CD1c-positive myeloid dendritic cell (primary cell): ENCODE measurements around the gene PKN1.
"Not testable (repeated sequence)": the region's sequence is repeated elsewhere in the genome, so short reads cannot be mapped to it uniquely, and the experiment has no call there.

Source experiments
- DNase-seq: peaks from one replicate; pipeline ENCODE4 v3.0.0-alpha.2; 2016; ENCODE audit errors: extremely low spot score

PKN1 gene

DNA sequence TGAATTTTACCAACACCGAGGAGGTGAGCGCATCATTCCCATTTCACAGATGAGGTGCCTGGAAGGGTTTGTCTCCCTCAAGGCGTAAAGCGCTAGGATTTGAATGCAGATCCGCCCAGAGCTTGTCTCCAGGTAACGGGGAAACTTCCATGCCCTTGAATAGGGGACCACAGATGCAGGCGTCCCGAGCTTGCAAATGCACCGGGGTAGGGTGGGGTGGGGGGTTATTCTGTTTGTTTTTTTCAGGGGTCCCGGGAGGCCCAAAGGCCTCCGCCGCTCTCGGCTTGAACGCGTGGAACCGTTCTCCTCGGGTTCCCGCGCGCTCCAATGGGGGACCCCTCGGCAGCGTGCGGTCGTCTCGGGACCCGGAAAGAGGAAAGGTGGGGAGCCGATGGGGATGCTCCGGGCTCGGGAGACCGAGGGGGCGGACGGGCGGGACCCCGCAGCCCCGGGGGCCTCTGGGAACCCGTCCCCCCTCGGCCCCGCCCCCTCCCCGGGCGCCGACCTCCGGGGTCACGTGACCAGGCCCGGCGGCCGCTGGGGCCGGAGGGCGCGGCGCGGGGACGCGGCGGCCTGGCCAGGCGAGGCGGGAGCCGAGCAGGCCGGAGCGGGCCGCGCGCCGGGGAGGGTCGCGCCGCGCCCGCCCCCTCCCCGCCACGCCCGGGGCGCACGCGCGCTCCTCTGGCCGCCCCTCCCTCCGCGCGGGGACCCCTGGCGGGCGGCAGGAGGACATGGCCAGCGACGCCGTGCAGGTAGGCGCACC lies at the start of gene PKN1:
Gene PKN1 (plus strand): TSS at position 516 of the 763 bp plus-strand sequence. CDS start 216 bp downstream, at position 732.
- peak; percentile 49 for DNase-seq

DNA sequence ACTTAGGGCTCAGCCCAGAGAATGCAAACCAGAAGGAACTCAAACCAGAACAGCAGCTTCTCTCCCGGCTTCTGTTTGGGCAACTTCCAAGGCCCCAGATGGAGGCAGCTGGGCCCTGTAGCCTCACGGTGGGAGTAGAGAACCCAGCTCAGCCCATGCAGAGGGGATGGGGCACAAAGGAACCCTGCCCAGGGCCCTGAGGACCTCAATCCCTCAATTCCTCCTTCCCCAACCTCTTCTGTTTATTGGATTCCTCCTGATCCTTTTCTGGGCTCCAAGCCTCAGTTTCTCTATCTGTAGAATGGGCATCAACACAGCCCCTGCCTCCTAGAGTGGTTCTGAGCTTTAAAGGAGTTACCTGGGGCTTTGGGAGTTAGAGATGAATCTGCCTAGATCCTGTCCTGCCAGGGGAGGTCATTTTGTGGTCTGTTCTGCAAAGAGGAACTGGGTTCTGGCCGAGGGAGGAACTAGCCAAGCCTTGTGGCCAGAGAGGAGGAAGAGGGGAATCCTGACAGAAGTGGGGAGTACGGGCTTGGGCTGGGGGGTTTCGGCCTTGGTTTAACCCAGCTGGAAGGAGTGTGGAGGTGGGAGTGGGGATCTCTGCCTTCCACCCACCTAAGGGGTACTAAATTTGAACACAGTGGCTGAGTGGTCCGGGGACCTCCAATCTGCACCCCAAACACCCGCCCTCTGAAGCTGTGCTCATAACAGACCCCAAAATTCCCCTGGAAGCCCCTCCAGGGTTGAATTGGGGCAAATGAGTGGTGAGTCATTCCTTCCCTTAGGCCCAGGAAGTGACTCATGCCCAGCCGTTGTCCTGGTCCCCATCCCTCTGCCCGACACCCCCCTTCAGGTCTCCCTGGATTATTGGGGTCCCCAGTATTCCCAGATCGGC lies 49.2 kb upstream of the PKN1 start:
- DNase-seq = peak; percentile 86

DNA sequence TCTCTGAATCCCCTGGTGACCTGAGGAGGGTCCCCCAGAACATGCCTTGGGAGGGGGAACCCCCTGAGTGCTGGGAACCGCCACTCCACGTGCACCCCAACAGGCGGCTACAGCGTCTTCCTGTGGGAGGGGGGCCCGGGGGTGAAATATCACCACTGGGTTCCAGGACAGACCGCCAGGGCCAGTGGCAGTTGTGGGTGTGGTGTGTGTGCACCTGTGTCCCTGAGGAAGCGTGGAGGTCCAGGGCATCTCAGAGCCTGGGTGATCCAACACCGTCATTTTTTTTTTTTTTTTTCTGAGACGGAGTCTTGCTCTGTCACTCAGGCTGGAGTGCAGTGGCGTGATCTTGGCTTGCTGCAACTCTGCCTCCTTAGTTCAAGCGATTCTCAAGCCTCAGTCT lies 47.6 kb upstream of the PKN1 start:
- no peak for DNase-seq

GRCh38 chr19:14390548-14390947 lies 42.6 kb upstream of the PKN1 start:
- no peak for DNase-seq

GRCh38 chr19:14391156-14391821 lies 41.8 kb upstream of the PKN1 start:
- DNase-seq = no peak

- no peak for DNase-seq
These were observed 39.8 kb upstream of the PKN1 start for GRCh38 chr19:14393329-14393728.

DNA sequence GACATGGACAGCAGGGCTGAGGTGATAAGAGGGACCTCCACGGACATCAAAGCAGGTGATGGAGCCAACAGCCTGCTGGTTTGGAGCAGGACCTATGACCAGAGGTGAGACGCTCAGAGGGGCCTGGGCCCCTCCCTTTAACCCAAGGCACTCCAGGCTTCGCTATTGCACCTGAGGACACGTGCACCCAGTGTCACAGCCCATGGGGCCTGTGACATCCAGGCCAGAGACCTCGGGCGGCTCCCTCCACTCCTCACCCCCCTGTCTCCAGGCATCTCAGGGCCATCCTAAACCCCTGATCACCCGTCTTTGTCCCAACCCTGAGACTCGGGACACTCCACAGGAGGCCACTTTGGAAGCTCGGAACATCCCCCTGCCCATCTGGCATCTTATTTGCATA lies 38.9 kb upstream of the PKN1 start:
- no peak for DNase-seq

GRCh38 chr19:14395262-14395661 lies 37.8 kb upstream of the PKN1 start:
- DNase-seq = no peak

GRCh38 chr19:14395710-14396336 lies 37.3 kb upstream of the PKN1 start:
- DNase-seq = no peak

DNA sequence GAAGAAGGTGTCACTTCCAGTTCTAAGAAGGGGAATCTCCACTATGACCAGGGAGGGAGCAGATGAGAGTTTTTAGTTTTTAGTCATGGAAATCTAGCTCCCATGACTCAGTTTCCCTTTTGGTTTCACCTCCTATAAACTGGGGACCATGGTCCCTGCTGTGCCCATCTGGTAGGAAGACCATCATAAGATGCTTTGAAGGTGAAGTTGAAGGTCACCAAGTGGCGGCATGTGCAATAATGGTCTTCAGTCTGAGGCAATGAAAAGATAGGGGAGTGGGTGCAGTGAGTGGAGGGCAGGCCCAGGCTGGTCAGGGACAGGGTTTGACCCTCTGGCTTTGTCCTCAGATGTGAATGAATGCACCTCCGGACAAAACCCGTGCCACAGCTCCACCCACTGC lies 36.4 kb upstream of the PKN1 start:
- not testable (repeated sequence) for DNase-seq

DNA sequence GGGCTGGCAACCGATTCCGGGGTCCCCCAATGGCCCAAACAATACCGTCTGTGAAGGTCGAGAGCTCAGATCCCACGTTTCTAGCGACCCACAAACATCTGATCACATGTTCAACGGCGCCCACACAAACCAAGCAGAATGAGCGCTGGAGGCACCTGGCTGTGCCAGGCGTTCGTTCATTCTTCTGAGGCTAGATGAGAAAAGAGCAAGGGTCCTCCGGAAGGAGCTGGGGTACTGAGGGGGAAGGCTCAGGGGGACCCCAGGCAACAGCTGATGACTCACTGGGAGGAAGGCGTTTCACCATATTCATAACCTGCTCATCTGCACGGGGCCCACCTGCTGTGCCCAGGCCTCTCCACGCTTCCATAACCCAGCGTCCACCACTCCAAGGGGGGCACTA lies 35.9 kb upstream of the PKN1 start:
- not testable (repeated sequence) for DNase-seq

GRCh38 chr19:14400951-14401431 lies 32.1 kb upstream of the PKN1 start:
- DNase-seq = no peak

GRCh38 chr19:14401468-14402195 lies 31.5 kb upstream of the PKN1 start:
- DNase-seq = no peak

- peak; percentile 90 for DNase-seq
These were observed 30.6 kb upstream of the PKN1 start for GRCh38 chr19:14402332-14403144.

- not testable (repeated sequence) for DNase-seq
These were observed 29.8 kb upstream of the PKN1 start for GRCh38 chr19:14403145-14403930.

DNA sequence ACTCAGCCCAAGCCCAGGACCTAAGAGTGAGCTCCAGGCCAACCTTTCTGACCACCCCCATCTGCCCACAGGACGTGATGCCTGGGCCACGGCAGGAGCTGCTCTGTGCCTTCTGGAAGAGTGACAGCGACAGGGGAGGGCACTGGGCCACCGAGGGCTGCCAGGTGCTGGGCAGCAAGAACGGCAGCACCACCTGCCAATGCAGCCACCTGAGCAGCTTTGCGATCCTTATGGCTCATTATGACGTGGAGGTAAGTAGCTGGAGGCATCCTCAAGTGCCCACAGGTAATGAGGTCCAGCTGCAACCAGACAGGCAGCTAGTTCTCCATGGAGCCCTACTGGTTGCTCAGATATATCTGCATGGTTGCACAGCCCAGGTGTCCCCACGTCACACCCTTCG lies 28.8 kb upstream of the PKN1 start:
- no peak for DNase-seq

DNA sequence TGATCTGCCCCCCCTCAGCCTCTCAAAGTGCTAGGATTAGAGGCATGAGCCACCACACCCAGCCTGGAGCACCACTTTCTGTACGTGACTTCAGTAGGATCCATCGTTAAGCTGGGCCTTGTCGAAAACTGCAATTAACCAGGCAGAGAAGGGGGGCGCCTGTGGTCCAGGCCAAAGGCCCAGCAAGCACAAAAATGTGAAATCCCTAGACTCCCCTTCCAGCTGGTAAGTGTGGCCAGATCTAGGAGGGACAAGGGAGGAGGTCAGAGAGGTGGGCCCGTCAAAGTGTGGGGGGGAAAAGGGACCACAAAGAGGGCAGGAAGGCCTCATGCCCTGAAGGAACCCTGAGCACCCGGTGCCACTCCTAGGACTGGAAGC lies 27.7 kb upstream of the PKN1 start:
- no peak for DNase-seq

GRCh38 chr19:14405758-14406644 lies 27.1 kb upstream of the PKN1 start:
- DNase-seq = peak; percentile 91
